Upper lobe of left lung (tissue), 4 donors: ENCODE results near the gene C9orf40.

ENCODE experiments used
- POLR2A ChIP-seq, 4 donors: fragments of 450-650 bp; IDR thresholded peaks; one replicate each; pipeline ENCODE4 v1.5.1; 2016 to 2017; ENCODE audit warnings: antibody characterized with exemption in 4 of 4, mild to moderate bottlenecking in 2 of 4
- TF ChIP-seq, protein P1 (sequence below), 6 experiments: fragments of 450-650 bp in 4 of 6; fragments of 200-600 bp in 2 of 6; sonication (generic) in 2 of 6; IDR thresholded peaks; one replicate each; pipeline ENCODE4 v1.5.1; 2016 to 2019; ENCODE audit warnings: antibody characterized with exemption in 6 of 6

DNA sequence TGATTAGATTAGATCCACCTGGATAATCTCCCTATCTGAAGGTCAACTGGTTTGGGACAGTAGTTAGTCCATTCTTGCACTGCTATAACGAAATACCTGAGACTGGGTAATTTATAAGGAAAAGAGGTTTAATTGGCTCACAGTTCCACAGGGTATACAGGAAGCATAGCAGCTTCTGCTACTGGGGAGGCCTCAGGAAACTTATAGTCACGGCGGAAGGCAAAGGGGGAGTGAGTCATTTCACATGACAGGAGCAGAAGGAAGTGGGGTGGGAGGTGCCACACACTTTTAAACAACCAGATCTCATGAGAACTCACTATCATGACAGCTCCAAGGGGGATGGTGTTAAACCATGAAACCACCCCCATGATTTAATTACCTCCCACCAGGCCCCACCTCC is 9.9 kb downstream of the C9orf40 start:
- no peak for TF ChIP-seq POLR2A (IDR thresholded peaks at IDR 0.05)
- TF ChIP-seq, protein P1, sequence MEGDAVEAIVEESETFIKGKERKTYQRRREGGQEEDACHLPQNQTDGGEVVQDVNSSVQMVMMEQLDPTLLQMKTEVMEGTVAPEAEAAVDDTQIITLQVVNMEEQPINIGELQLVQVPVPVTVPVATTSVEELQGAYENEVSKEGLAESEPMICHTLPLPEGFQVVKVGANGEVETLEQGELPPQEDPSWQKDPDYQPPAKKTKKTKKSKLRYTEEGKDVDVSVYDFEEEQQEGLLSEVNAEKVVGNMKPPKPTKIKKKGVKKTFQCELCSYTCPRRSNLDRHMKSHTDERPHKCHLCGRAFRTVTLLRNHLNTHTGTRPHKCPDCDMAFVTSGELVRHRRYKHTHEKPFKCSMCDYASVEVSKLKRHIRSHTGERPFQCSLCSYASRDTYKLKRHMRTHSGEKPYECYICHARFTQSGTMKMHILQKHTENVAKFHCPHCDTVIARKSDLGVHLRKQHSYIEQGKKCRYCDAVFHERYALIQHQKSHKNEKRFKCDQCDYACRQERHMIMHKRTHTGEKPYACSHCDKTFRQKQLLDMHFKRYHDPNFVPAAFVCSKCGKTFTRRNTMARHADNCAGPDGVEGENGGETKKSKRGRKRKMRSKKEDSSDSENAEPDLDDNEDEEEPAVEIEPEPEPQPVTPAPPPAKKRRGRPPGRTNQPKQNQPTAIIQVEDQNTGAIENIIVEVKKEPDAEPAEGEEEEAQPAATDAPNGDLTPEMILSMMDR (IDR thresholded peaks at IDR 0.05) = no peak
